ENCODE measurements around the gene ENOSF1.

- TF ChIP-seq POLR2A (IDR thresholded peaks at IDR 0.05) (no peak), CTCF (IDR thresholded peaks at IDR 0.05) (no peak)
Observed at GRCh38 chr18:730692-731091, 18.3 kb upstream of the ENOSF1 start.
